Gastroesophageal sphincter (tissue), 3 donors: ENCODE results near the gene TMEM38A.

Experiments
- CTCF ChIP-seq, 4 experiments: fragments of 200-600 bp in 2 of 4; fragments of 450-650 bp in 2 of 4; sonication (generic) in 1 of 4; IDR thresholded peaks; one replicate each; pipeline ENCODE4 v1.5.1; 2017 to 2019; ENCODE audit warnings: antibody characterized with exemption in 4 of 4, mild to moderate bottlenecking in 2 of 4, moderate library complexity in 2 of 4
- POLR2A ChIP-seq, 2 donors: fragments of 450-650 bp; IDR thresholded peaks; one replicate each; pipeline ENCODE4 v1.6.1; 2017; ENCODE audit warnings: antibody characterized with exemption in 2 of 2, mild to moderate bottlenecking in 2 of 2, moderate library complexity in 1 of 2
- POLR2AphosphoS5 ChIP-seq: sonication (generic); formaldehyde crosslinking; IDR thresholded peaks from one replicate; pipeline ENCODE4 v1.6.1; 2017; ENCODE audit warnings: antibody characterized with exemption

DNA sequence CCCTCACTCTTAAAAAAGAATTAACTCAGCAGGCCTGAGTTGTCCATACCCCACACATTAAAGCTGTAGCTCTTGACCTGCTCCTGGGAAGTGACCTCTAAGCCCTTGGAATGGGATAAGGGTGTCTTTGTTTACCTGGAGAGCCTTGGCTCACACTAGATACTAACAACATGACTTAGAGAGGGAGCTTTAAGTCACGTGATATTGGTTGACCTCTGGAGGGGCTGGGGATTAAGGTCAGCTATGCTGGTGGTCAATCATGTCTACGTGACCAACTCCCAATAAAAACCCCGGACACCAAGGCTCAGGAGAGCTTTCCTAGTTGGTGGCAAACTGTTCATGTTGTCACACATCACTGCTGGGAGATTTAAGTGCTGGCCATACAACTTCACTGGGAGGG is 61.7 kb downstream of the TMEM38A start:
- TF ChIP-seq POLR2A (IDR thresholded peaks at IDR 0.05) (no peak), CTCF (IDR thresholded peaks at IDR 0.05) (no peak), POLR2AphosphoS5 (no peak)
